Natural killer cell (primary cell): ENCODE measurements around the gene BICDL1. TPM values are rescaled to one million over a fixed set of nuclear protein-coding genes. Genes with fewer than 3 reads are reported as not detected.

Experiments used
- ATAC-seq, 3 donors: fragments of 150-1000 bp in 2 of 3; fragments of 200-7000 bp in 1 of 3; cut with Tn5 transposase; 1 replicate in 1 of 3; 2 replicates in 2 of 3; pipeline ENCODE4 v1.10.0; 2021; ENCODE audit warnings: mild to moderate bottlenecking in 2 of 3, moderate library complexity in 2 of 3
- DNase-seq, 2 donors: peaks; one replicate each; pipeline versions ENCODE4 v3.0.0 to v3.0.0-alpha.2; 2013 to 2021; ENCODE audit warnings: mixed read lengths in 1 of 2
- H3K27ac ChIP-seq: one replicate; pipeline ENCODE4 v1.5.1; 2013; ENCODE audit warnings: mild to moderate bottlenecking, low read length
- H3K27me3 ChIP-seq: one replicate; pipeline ENCODE4 v1.6.1; 2013; ENCODE audit warnings: low read length; ENCODE audit not compliant: control insufficient read depth, insufficient read depth
- H3K36me3 ChIP-seq: one replicate; pipeline ENCODE4 v1.6.1; 2013; ENCODE audit warnings: low read length; ENCODE audit not compliant: control insufficient read depth, insufficient read depth
- H3K4me1 ChIP-seq: one replicate; pipeline ENCODE4 v1.6.1; 2013; ENCODE audit warnings: low read length; ENCODE audit not compliant: control insufficient read depth, insufficient read depth
- H3K4me3 ChIP-seq: one replicate; pipeline ENCODE4 v1.5.1; 2013; ENCODE audit warnings: low read length
- H3K9me3 ChIP-seq: one replicate; pipeline ENCODE4 v1.6.1; 2013; ENCODE audit warnings: low read length; ENCODE audit not compliant: control insufficient read depth, insufficient read depth
- H3K27ac Mint-ChIP-seq, 2 donors: one replicate each; pipeline ENCODE4 v1.8.0; 2022; ENCODE audit warnings: mild to moderate bottlenecking in 2 of 2, mixed read lengths in 2 of 2, moderate library complexity in 1 of 2
- H3K27me3 Mint-ChIP-seq, 2 donors: one replicate each; pipeline ENCODE4 v1.8.0; 2022; ENCODE audit warnings: low read depth in 2 of 2, mixed read lengths in 2 of 2
- H3K36me3 Mint-ChIP-seq: one replicate; pipeline ENCODE4 v1.8.0; 2022; ENCODE audit warnings: mixed read lengths
- H3K4me1 Mint-ChIP-seq, 2 donors: one replicate each; pipeline ENCODE4 v1.8.0; 2022; ENCODE audit warnings: mixed read lengths in 2 of 2
- H3K4me3 Mint-ChIP-seq: one replicate; pipeline ENCODE4 v1.8.0; 2022; ENCODE audit warnings: mild to moderate bottlenecking, moderate library complexity, mixed read lengths
- H3K9me3 Mint-ChIP-seq, 2 donors: one replicate each; pipeline ENCODE4 v1.8.0; 2022; ENCODE audit warnings: mixed read lengths in 2 of 2
- CTCF ChIP-seq: fragments of 200-600 bp; IDR thresholded peaks from one replicate; pipeline ENCODE4 v1.8.0; 2022; ENCODE audit warnings: antibody characterized with exemption
- WGBS: methylation state at CpG from one replicate; pipeline ENCODE4 v1.1.7; 2013; ENCODE audit warnings: missing lambda C conversion rate; ENCODE audit not compliant: insufficient coverage; 5-methylcytosine and 5-hydroxymethylcytosine counted together
- intact Hi-C: fragments of 100-400 bp; cut with micrococcal nuclease; formaldehyde crosslinking; loops from one replicate; pipeline ENCODE4 v1.14.2; 2022
- total RNA-seq, 4 donors: library from RNA; stranded (reverse); fragments of 120-200 nt in 1 of 4; gene quantifications; one replicate each; pipeline versions ENCODE4 v1.2.3 to v1.2.4, GENCODE V29; 2013 to 2022

Gene BICDL1
- total RNA-seq, 3 donors from 2014 or later (not counting 1 experiment from before 2014, with no cell fraction given), result 29.3 to 37.1 (median 34.3) TPM

- Mint-ChIP-seq H3K27ac (no peak overlapping the region), H3K9me3 (no peaks in the 10 kb centered on the region), H3K4me1 (no peaks in the 10 kb centered on the region), H3K4me3 (no peak overlapping the region), H3K36me3 (no peaks in the 10 kb centered on the region), H3K27me3 (peaks cover 0 to 3% of the 10 kb centered on the region in 2 donors)
- intact Hi-C loops, result no loop called here
- DNase-seq (no peak), ATAC-seq (no peak)
- no peaks in the 10 kb centered on the region for H3K36me3 ChIP-seq
- TF ChIP-seq CTCF, result no peak
- no peaks in the 10 kb centered on the region for H3K4me1 ChIP-seq
- no peaks in the 10 kb centered on the region for H3K27me3 ChIP-seq
- no peak overlapping the region for H3K27ac ChIP-seq
- WGBS, result 86% methylated on average over 6 of the region's 6 CpGs
- H3K9me3 ChIP-seq, result no peaks in the 10 kb centered on the region
- H3K4me3 ChIP-seq, result no peak overlapping the region
These were observed 42.8 kb upstream of the BICDL1 start for GRCh38 chr12:119946213-119946612.

- H3K36me3 Mint-ChIP-seq, result no peaks in the 10 kb centered on the region
- Histone ChIP-seq H3K4me3 (no peak overlapping the region), H3K4me1 (no peaks in the 10 kb centered on the region), H3K9me3 (no peaks in the 10 kb centered on the region), H3K36me3 (no peaks in the 10 kb centered on the region), H3K27ac (no peak overlapping the region), H3K27me3 (no peaks in the 10 kb centered on the region)
- intact Hi-C loops, result no loop called here
- WGBS, result 81% methylated on average over 10 of the region's 10 CpGs
- ATAC-seq (no peak), DNase-seq (no peak)
- no peak overlapping the region for H3K27ac Mint-ChIP-seq
- H3K9me3 Mint-ChIP-seq, result no peaks in the 10 kb centered on the region
- no peak for TF ChIP-seq CTCF
- no peak overlapping the region for H3K4me3 Mint-ChIP-seq
- H3K4me1 Mint-ChIP-seq, result no peaks in the 10 kb centered on the region
- no peaks in the 10 kb centered on the region for H3K27me3 Mint-ChIP-seq
These were observed 39.9 kb upstream of the BICDL1 start for GRCh38 chr12:119949145-119949544.

GRCh38 chr12:119949594-119949993, 39.4 kb upstream of the BICDL1 start:
- H3K4me3 Mint-ChIP-seq, result no peak overlapping the region
- no peaks in the 10 kb centered on the region for H3K27me3 Mint-ChIP-seq
- H3K4me1 Mint-ChIP-seq, result no peaks in the 10 kb centered on the region
- ATAC-seq, result no peak
- Histone ChIP-seq H3K36me3 (no peaks in the 10 kb centered on the region), H3K4me1 (no peaks in the 10 kb centered on the region), H3K9me3 (no peaks in the 10 kb centered on the region), H3K27me3 (no peaks in the 10 kb centered on the region), H3K27ac (no peak overlapping the region), H3K4me3 (no peak overlapping the region)
- TF ChIP-seq CTCF, result no peak
- intact Hi-C loops, result no loop called here
- H3K9me3 Mint-ChIP-seq, result no peaks in the 10 kb centered on the region
- no peak for DNase-seq
- whole genome bisulfite sequencing, result 83% methylated on average over 4 of the region's 4 CpGs
- no peak overlapping the region for H3K27ac Mint-ChIP-seq
- H3K36me3 Mint-ChIP-seq, result no peaks in the 10 kb centered on the region

- 81% methylated on average over 3 of the region's 3 CpGs for WGBS
- Histone ChIP-seq H3K27me3 (no peaks in the 10 kb centered on the region), H3K36me3 (no peaks in the 10 kb centered on the region), H3K27ac (no peak overlapping the region), H3K4me1 (no peaks in the 10 kb centered on the region), H3K4me3 (no peak overlapping the region), H3K9me3 (peaks cover 16% of the 10 kb centered on the region)
- peaks cover 12% of the 10 kb centered on the region for H3K36me3 Mint-ChIP-seq
- TF ChIP-seq CTCF, result no peak
- no peak overlapping the region for H3K4me3 Mint-ChIP-seq
- ATAC-seq, result no peak
- H3K27ac Mint-ChIP-seq, result no peak overlapping the region
- H3K9me3 Mint-ChIP-seq, result peaks cover 0 to 4% of the 10 kb centered on the region in 2 donors
- intact Hi-C loops, result no loop called here
- DNase-seq, result no peak
- no peaks in the 10 kb centered on the region for H3K4me1 Mint-ChIP-seq
- H3K27me3 Mint-ChIP-seq, result no peaks in the 10 kb centered on the region
These were observed 33.0 kb upstream of the BICDL1 start for GRCh38 chr12:119956047-119956446.
